Epithelial cell of esophagus (primary cell): ENCODE measurements around the gene RAB10.
"Not testable (repeated sequence)": the region's sequence is repeated elsewhere in the genome, so short reads cannot be mapped to it uniquely, and the experiment has no call there.

Experiments used
- DNase-seq: peaks from one replicate; pipeline ENCODE4 v3.0.0; 2010; ENCODE audit warnings: low read depth
- H3K4me3 ChIP-seq: 2 replicates; pipeline ENCODE4 v1.5.1; 2011; ENCODE audit warnings: mild to moderate bottlenecking, low read length, control low read depth
- TF ChIP-seq, protein P1 (sequence below): IDR thresholded peaks from 2 replicates; pipeline ENCODE4 v1.5.1; 2011; ENCODE audit warnings: low read depth, mild to moderate bottlenecking, low read length, control low read depth, inconsistent platforms; ENCODE audit not compliant: insufficient read depth; ENCODE audit errors: missing control alignments

Gene RAB10

DNA sequence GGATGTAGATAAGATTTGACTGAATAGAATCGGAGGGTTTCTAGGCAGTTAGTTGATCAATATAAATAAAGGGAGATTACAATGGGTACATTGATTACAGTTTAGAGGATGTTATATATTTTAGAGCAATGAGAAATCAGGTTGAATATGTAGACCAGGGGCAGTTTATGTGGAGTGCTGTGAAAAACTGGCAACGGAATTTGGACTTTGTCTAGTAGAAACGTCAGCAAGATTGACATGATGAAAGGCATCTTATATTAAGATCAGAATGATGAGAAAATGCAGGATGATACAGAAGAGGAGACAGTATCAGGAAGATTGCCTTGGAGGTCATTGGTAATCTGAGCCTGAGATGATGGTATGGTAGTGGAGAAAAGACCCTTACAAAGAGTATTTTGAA is 39.9 kb downstream of the RAB10 start:
- H3K4me3 ChIP-seq: no peak overlapping the region
- TF ChIP-seq, protein P1, sequence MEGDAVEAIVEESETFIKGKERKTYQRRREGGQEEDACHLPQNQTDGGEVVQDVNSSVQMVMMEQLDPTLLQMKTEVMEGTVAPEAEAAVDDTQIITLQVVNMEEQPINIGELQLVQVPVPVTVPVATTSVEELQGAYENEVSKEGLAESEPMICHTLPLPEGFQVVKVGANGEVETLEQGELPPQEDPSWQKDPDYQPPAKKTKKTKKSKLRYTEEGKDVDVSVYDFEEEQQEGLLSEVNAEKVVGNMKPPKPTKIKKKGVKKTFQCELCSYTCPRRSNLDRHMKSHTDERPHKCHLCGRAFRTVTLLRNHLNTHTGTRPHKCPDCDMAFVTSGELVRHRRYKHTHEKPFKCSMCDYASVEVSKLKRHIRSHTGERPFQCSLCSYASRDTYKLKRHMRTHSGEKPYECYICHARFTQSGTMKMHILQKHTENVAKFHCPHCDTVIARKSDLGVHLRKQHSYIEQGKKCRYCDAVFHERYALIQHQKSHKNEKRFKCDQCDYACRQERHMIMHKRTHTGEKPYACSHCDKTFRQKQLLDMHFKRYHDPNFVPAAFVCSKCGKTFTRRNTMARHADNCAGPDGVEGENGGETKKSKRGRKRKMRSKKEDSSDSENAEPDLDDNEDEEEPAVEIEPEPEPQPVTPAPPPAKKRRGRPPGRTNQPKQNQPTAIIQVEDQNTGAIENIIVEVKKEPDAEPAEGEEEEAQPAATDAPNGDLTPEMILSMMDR: no peak
- DNase-seq: no peak

DNA sequence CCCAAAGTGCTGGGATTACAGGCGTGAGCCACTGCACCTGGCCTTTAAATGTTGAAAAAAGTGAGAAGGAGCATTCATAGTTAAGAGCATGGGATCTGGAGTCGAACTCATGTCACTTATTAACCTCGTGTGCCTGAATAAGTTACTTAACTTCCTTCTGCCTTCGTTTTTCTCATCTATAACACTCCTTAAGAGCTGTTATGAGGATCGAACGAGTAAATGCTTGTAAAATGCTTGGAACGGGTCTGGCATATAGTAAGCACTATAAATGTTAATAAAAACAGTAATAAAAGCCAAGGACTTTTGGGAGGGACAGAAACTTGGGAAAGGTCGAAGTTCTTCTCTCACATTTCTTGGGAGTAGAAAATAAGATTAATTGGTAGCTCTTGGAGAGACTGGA is 40.8 kb downstream of the RAB10 start:
- no peak overlapping the region for H3K4me3 ChIP-seq
- TF ChIP-seq, protein P1: no peak
- DNase-seq: no peak

GRCh38 chr2:26075173-26075572 is 41.3 kb downstream of the RAB10 start:
- no peak overlapping the region for H3K4me3 ChIP-seq
- TF ChIP-seq, protein P1: no peak
- DNase-seq: no peak

GRCh38 chr2:26076001-26076587 is 42.2 kb downstream of the RAB10 start:
- TF ChIP-seq, protein P1: no peak

DNA sequence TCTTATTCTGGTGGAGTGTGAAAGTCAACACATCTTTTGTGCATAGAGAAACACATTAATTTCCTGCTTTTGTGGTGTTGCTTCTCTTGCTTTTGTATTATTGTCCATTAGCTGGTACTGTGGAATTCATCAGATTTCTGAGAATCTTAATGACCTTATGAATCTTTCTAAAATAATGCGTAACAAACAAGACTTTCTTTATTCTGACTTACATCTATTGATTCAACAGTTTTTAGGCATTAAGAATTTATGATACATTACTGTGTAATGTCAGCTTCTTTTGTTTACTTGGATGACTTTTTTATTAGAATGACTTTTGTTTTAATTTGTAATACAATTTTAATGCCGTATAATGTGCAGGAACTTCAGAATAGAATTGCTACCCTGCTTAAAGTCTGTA is 43.4 kb downstream of the RAB10 start:
- no peak overlapping the region for H3K4me3 ChIP-seq
- DNase-seq: no peak
- TF ChIP-seq, protein P1: no peak

More at GRCh38 chr2:26076001-26076587, 42.2 kb downstream of the RAB10 start:
- H3K4me3 ChIP-seq: no peak overlapping the region
- no peak for DNase-seq

GRCh38 chr2:26078939-26079338 is 45.1 kb downstream of the RAB10 start:
- no peak overlapping the region for H3K4me3 ChIP-seq
- TF ChIP-seq, protein P1: no peak
- no peak for DNase-seq

GRCh38 chr2:26080356-26080755 is 46.5 kb downstream of the RAB10 start:
- no peak overlapping the region for H3K4me3 ChIP-seq
- TF ChIP-seq, protein P1: no peak
- peak; percentile 61 for DNase-seq

DNA sequence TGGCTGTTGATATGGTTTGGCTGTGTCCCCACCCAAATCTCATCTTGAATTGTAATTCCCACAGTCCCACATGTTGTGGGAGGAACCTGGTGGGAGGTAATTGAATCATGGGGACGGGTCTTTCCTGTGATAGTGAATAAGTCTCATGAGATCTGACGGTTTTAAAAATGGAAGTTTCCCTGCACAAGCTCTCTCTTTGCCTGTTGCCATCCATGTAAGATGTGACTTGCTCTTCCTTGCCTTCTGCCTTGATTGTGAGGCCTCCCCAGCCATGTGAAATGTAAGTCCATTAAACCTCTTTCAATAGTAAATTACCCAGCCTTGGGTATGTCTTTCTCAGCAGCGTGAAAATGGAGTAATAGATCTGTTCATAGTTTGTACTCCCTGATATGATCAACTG is 47.0 kb downstream of the RAB10 start:
- not testable (repeated sequence) for DNase-seq, H3K4me3 ChIP-seq
